Common myeloid progenitor, CD34-positive (primary cell): ENCODE measurements around the gene GTF2H2C.

ENCODE experiments used
- CTCF ChIA-PET: fragments of 350-600 bp; sonication (Branson Sonifier 250); formaldehyde crosslinking; loops from one replicate; lab custom pipeline; 2021; ENCODE audit warnings: antibody characterized with exemption; lab: Charles Lee
- POLR2A ChIA-PET: fragments of 350-600 bp; sonication (Branson Sonifier 250); formaldehyde crosslinking; loops from one replicate; lab custom pipeline; 2021; ENCODE audit warnings: antibody characterized with exemption; lab: Charles Lee
- DNase-seq, 3 donors: peaks; one replicate each; pipeline versions ENCODE4 v3.0.0 to v3.0.0-alpha.2; 2013
- H3K27ac ChIP-seq, 2 experiments: 1 replicate in 1 of 2; 2 replicates in 1 of 2; pipeline ENCODE4 v1.7.0; 2013; ENCODE audit warnings: inconsistent platforms in 2 of 2, low read length in 2 of 2, mild to moderate bottlenecking in 2 of 2, low read depth in 1 of 2, moderate library complexity in 1 of 2; ENCODE audit not compliant: severe bottlenecking in 2 of 2, insufficient read depth in 1 of 2, poor library complexity in 1 of 2
- H3K27me3 ChIP-seq, 5 experiments: replicated peaks in 2 of 5; 1 replicate in 3 of 5; 2 replicates in 2 of 5; pipeline versions ENCODE4 v1.6.1 to v1.7.0; 2013; ENCODE audit warnings: low read length in 4 of 5, mild to moderate bottlenecking in 2 of 5, moderate library complexity in 2 of 5, inconsistent platforms in 1 of 5; ENCODE audit not compliant: insufficient read depth in 5 of 5, control insufficient read depth in 4 of 5
- H3K36me3 ChIP-seq, 4 experiments: 1 replicate in 2 of 4; 2 replicates in 2 of 4; pipeline versions ENCODE4 v1.6.1 to v1.7.0; 2013; ENCODE audit warnings: low read length in 3 of 4, control low read depth in 1 of 4, mild to moderate bottlenecking in 1 of 4; ENCODE audit not compliant: control insufficient read depth in 4 of 4, insufficient read depth in 4 of 4
- H3K4me1 ChIP-seq, 4 experiments: 1 replicate in 3 of 4; 2 replicates in 1 of 4; pipeline versions ENCODE4 v1.6.1 to v1.7.1; 2013; ENCODE audit warnings: low read length in 3 of 4, mild to moderate bottlenecking in 3 of 4, control low read depth in 1 of 4, inconsistent platforms in 1 of 4, moderate library complexity in 1 of 4; ENCODE audit not compliant: control insufficient read depth in 4 of 4, insufficient read depth in 4 of 4; ENCODE audit errors: control extremely low read depth in 1 of 4
- H3K4me3 ChIP-seq, 7 experiments: 1 replicate in 4 of 7; 2 replicates in 3 of 7; pipeline versions ENCODE4 v1.5.1 to v1.7.0; 2013; ENCODE audit warnings: mild to moderate bottlenecking in 7 of 7, low read length in 6 of 7, moderate library complexity in 6 of 7, inconsistent platforms in 2 of 7, low read depth in 2 of 7, control low read depth in 1 of 7; ENCODE audit not compliant: insufficient read depth in 4 of 7, control insufficient read depth in 1 of 7; ENCODE audit errors: extremely low read depth in 1 of 7
- H3K9me3 ChIP-seq, 5 experiments: 1 replicate in 4 of 5; 2 replicates in 1 of 5; pipeline versions ENCODE4 v1.6.1 to v1.7.1; 2013; ENCODE audit warnings: low read length in 4 of 5, mild to moderate bottlenecking in 2 of 5, inconsistent platforms in 1 of 5, low read depth in 1 of 5, moderate library complexity in 1 of 5; ENCODE audit not compliant: control insufficient read depth in 4 of 5, insufficient read depth in 2 of 5; ENCODE audit errors: control extremely low read depth in 1 of 5
- WGBS: methylation state at CpG from one replicate; pipeline ENCODE4 v1.1.5; 2013; ENCODE audit not compliant: insufficient coverage; 5-methylcytosine and 5-hydroxymethylcytosine counted together

Gene GTF2H2C

GRCh38 chr5:69522035-69522434 lies 38.0 kb upstream of the GTF2H2C start:
- DNase-seq = no peak
- Histone ChIP-seq H3K36me3 (peaks cover 0 to 9% (median 2%) of the 10 kb centered on the region in 4 experiments), H3K27me3 (no peaks in the 10 kb centered on the region), H3K4me3 (no peak overlapping the region), H3K27ac (no peak overlapping the region), H3K4me1 (no peaks in the 10 kb centered on the region), H3K9me3 (no peaks in the 10 kb centered on the region)
- CTCF ChIA-PET = no interaction called here
- POLR2A ChIA-PET = no interaction called here
- WGBS = no CpG with 5 or more reads among the region's 3 CpGs

- ChIA-PET CTCF (no interaction called here), POLR2A (no interaction called here)
- no peaks in the 10 kb centered on the region for H3K4me1 ChIP-seq
- no peaks in the 10 kb centered on the region for H3K9me3 ChIP-seq
- no CpG with 5 or more reads among the region's 2 CpGs for WGBS
- H3K27me3 ChIP-seq = no peaks in the 10 kb centered on the region
- DNase-seq = no peak
- H3K36me3 ChIP-seq = peaks cover 0 to 9% (median 2%) of the 10 kb centered on the region in 4 experiments
- H3K27ac ChIP-seq = no peak overlapping the region
- no peak overlapping the region for H3K4me3 ChIP-seq
Observed at GRCh38 chr5:69525490-69525889, 34.5 kb upstream of the GTF2H2C start.

- Histone ChIP-seq H3K4me1 (peaks cover 0 to 3% (median 0%) of the 10 kb centered on the region in 4 experiments), H3K27ac (no peak overlapping the region), H3K27me3 (no peaks in the 10 kb centered on the region), H3K36me3 (peaks cover 0 to 4% (median 2%) of the 10 kb centered on the region in 4 experiments), H3K9me3 (no peaks in the 10 kb centered on the region), H3K4me3 (no peak overlapping the region)
- POLR2A ChIA-PET = no interaction called here
- CTCF ChIA-PET = no interaction called here
- WGBS = 100% methylated on average over 6 of the region's 9 CpGs
- no peak for DNase-seq
Observed at GRCh38 chr5:69526660-69527059, 33.3 kb upstream of the GTF2H2C start.

GRCh38 chr5:69527128-69527770 lies 32.7 kb upstream of the GTF2H2C start:
- H3K27ac ChIP-seq = no peak overlapping the region
- no peak overlapping the region for H3K4me3 ChIP-seq
- ChIA-PET CTCF (no interaction called here), POLR2A (no interaction called here)
- H3K36me3 ChIP-seq = peaks cover 0 to 4% (median 2%) of the 10 kb centered on the region in 4 experiments
- no peaks in the 10 kb centered on the region for H3K27me3 ChIP-seq
- H3K4me1 ChIP-seq = peaks cover 0 to 3% (median 0%) of the 10 kb centered on the region in 4 experiments
- no peaks in the 10 kb centered on the region for H3K9me3 ChIP-seq
- WGBS = 97% methylated on average over 7 of the region's 7 CpGs
- no peak for DNase-seq

GRCh38 chr5:69528035-69528434 lies 32.0 kb upstream of the GTF2H2C start:
- ChIA-PET POLR2A (no interaction called here), CTCF (no interaction called here)
- Histone ChIP-seq H3K36me3 (peaks cover 0 to 4% (median 2%) of the 10 kb centered on the region in 4 experiments), H3K27ac (no peak overlapping the region), H3K9me3 (no peaks in the 10 kb centered on the region), H3K27me3 (no peaks in the 10 kb centered on the region), H3K4me1 (peaks cover 0 to 3% (median 0%) of the 10 kb centered on the region in 4 experiments), H3K4me3 (no peak overlapping the region)
- DNase-seq = no peak
- 97% methylated on average over 3 of the region's 5 CpGs for WGBS

GRCh38 chr5:69528609-69529008 lies 31.4 kb upstream of the GTF2H2C start:
- 100% methylated on average over 3 of the region's 4 CpGs for WGBS
- no peak for DNase-seq
- no peak overlapping the region for H3K27ac ChIP-seq
- H3K4me3 ChIP-seq = no peak overlapping the region
- no peaks in the 10 kb centered on the region for H3K27me3 ChIP-seq
- peaks cover 0 to 5% (median 2%) of the 10 kb centered on the region in 4 experiments for H3K36me3 ChIP-seq
- no peaks in the 10 kb centered on the region for H3K9me3 ChIP-seq
- H3K4me1 ChIP-seq = peaks cover 0 to 3% (median 0%) of the 10 kb centered on the region in 4 experiments
- ChIA-PET CTCF (no interaction called here), POLR2A (no interaction called here)

- Histone ChIP-seq H3K27ac (no peak overlapping the region), H3K27me3 (no peaks in the 10 kb centered on the region), H3K4me3 (no peak overlapping the region), H3K4me1 (peaks cover 0 to 3% (median 0%) of the 10 kb centered on the region in 4 experiments), H3K36me3 (peaks cover 0 to 4% (median 1%) of the 10 kb centered on the region in 4 experiments), H3K9me3 (no peaks in the 10 kb centered on the region)
- DNase-seq = no peak
- WGBS = 76% methylated on average over 6 of the region's 7 CpGs
- POLR2A ChIA-PET = no interaction called here
- CTCF ChIA-PET = no interaction called here
Observed at GRCh38 chr5:69530561-69531405, 29.2 kb upstream of the GTF2H2C start.
